ENCODE measurements around the gene DGLUCY.

DNA sequence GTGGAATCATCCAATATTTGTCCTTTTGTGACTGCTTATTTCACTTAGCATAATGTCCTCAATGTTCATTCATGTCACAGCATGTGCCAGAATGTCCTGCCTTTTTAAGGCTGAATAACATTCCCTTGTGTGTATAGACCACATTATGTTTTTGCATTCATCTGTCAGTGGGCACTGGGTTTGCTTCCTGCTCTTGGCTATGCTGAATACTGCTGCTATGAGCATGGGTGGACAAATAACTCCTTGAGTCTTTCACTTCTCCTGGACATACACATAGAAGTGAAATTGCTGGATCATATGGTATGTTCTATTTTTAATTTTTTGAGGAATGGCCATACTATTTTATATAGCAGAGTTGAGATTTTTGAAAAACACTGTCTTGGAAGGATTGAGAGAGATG lies 83.8 kb downstream of the DGLUCY start:
- TF ChIP-seq ZFX (IDR thresholded peaks at IDR 0.05) = no peak
- TF ChIP-seq CTCF (conservative IDR thresholded peaks at IDR 0.05) = no peak
